HT-29 (cell line): Measurements from ENCODE around the gene ELOA. TPM values are rescaled to one million over a fixed set of nuclear protein-coding genes. Genes with fewer than 3 reads are reported as not detected.
A peak's percentile ranks its signal among the peaks of the same experiment; 100 is the strongest.
"Not testable (repeated sequence)": the region's sequence is repeated elsewhere in the genome, so short reads cannot be mapped to it uniquely, and the experiment has no call there.

Experiments used
- DNase-seq: peaks from one replicate; pipeline ENCODE4 v3.0.0-alpha.2; 2015; ENCODE audit warnings: low spot score
- total RNA-seq: library from RNA; depleted of rRNA; stranded (reverse); fragments of >200 nt; shearing (Covaris generic); gene quantifications from 2 replicates; pipeline ENCODE4 v1.2.3, GENCODE V29; 2014

ELOA gene
- total RNA-seq, 1 experiment from 2014 or later, result 32.9 TPM

DNA sequence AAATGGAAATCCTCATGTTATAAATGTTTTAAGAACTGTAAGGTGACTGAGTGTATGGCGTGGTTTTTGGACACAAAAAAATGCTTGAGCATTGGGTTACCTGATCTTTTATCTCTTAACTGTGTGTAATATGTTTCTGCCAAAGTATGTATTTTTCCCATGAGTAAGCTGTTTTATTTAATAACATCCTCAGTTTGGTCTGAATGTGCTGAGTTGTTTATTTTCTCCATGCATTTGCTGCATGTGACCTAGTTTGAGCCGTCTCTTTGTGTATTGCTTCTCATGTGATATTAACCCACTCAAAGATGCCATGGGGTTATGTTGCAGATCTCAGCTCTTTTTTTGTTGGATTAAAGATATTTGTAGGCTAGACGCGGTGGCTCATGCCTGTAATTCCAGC, 41.6 kb downstream of the ELOA start:
- no peak for DNase-seq

GRCh38 chr1:23787701-23788100, 44.4 kb downstream of the ELOA start:
- no peak for DNase-seq

DNA sequence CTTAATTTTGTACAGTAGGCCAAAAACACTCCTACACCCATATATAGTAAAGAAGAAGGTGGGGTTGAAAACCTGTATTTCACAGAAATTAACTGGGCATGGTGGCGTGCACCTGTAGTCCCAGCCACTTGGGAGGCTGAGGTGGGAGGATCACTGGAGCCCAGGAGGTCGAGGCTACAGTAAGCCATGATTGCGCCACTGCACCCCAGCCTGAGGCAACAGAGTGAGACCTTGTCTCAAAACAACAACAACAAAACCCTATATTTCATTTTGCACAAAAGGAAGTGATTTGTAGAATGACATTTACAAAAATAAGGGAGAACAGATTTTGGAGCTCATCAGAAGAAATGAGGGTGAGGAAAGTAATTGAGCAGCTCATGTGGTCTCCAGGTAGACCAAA, 45.4 kb downstream of the ELOA start:
- DNase-seq, result no peak

DNA sequence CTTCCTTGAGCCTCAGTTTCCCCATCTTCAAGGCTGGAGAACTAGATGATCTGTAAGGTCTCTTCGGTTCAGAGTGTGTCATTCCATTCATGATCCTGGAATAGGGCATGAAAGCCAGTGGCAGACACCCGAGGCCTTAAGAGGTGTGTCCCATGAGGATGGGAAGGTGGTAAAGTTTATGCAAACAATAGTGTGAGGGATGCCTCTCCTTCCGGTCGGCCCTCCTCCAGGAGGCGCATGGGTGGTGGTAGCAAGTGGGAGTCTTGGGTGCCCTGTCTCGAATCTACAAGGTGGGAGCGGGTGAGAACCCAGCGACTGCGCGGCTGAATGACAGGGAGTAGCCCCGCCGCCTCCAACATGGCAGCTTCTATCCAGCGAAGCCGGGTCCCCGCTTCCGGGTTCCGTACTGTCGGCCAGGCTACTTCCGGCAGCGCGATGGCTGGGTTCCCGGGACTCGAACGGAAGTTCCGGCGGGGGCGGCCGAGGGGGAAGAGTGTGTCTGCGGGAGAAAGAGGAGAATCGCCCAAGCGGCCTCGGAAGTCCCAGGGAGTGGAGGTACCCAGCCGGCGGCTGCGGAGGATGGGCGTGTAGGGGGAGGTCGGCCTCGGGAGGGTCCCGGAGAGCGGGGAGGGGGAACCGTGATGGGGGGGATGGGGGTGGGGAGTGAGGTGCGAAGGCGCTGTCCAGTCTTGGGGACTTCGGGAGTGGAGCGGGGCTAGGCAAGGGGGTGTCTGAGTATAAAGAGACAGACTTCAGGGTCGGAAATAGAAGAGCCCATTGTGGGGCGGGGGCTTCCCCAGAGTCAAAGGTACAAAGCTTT, 47.6 kb downstream of the ELOA start, which contains the start of gene LYPLA2:
TSS of gene LYPLA2 (plus strand) at position 450 of the 820 bp plus-strand sequence. CDS start 1,538 bp downstream, outside the sequence.
- DNase-seq, result peak; percentile 91

GRCh38 chr1:23791516-23792047, 48.3 kb downstream of the ELOA start:
- peak; percentile 71 for DNase-seq

DNA sequence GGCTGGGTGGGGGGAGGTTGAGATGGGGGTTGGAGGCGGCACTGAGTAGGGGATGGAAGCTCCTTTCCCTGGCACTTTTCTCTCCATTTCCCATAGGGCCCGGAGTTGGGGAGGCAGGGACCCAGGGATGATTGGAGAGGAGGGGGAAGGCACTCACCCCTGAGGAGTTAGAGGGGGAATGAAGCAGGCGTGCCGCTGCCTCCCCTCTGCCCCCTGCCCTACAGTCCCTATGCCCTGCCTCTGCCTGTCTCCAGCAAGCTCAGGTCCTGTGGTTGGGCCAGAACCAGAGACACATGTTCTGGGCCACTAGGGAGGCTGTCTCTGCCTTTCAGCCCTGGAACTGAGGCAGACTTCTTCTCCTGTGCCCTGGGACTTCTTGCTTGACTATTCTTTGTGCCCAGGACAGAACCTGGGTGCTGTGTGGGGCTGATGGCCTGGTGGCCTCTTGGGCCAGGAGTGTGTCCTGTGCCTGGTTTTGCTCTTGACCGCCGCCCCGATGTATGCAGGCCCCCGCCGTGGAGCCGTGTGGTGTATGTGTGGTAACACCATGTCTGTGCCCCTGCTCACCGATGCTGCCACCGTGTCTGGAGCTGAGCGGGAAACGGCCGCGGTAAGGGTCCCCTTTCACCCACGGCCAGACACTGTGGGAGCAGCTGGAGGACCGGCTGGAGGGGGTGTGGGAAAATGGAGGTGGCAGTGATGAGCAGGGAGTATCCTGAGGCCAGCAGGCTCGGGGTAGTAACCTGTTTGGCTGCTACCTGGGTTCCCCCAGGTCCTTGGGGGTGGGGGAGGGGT, 49.1 kb downstream of the ELOA start:
- peak; percentile 36 for DNase-seq

DNA sequence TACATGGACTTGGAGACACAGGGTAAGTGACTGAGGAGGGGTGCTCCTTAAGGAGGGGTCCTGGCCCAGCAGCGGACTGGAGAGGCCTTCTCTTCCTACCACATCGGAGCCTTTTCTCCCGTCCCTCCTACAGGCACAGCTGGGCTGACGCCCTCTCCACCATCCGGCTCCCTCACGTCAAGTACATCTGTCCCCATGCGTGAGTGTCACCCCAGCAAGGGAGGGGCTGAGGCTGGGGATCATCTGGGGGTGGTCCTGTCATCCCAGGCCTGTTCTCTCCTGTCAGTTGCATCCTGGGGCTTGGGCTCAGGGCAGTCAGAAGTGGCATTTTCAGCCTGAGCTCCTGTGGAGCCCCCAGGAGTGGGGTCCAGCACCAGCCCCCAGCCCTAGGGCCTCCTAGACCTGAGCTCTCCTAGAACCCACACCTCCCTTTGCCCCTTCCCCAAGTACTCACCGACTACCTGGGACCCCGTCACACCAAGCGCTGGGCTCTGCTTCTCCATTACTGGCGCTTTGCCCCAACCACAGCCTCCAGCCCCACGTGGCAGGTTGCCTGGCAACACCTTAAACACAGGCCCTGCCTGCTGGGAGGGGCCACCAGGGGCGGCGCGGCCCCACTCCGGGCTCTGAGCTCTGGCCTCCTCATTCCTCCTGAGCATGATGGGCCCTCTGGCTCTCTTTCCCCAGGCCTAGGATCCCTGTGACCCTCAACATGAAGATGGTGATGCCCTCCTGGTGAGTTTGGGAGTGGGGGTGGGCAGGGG, 49.9 kb downstream of the ELOA start:
- DNase-seq, result peak; percentile 97

- no peak for DNase-seq
Observed at GRCh38 chr1:23793861-23794731, 50.8 kb downstream of the ELOA start.

DNA sequence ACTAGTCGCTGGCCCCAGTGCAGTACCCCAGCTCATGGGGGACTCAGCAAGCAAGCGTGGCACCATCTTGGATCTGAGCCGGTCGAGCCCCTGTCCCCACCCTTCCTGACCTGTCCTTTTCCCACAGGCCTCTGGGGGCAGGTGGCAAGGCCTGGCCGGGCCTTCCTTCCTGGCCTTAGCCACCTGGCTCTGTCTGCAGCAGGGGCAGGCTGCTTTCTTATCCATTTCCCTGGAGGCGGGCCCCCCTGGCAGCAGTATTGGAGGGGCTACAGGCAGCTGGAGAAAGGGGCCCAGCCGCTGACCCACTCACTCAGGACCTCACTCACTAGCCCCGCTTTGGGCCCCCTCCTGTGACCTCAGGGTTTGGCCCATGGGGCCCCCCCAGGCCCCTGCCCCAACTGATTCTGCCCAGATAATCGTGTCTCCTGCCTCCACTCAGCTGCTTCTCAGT, 51.5 kb downstream of the ELOA start:
- not testable (repeated sequence) for DNase-seq

DNA sequence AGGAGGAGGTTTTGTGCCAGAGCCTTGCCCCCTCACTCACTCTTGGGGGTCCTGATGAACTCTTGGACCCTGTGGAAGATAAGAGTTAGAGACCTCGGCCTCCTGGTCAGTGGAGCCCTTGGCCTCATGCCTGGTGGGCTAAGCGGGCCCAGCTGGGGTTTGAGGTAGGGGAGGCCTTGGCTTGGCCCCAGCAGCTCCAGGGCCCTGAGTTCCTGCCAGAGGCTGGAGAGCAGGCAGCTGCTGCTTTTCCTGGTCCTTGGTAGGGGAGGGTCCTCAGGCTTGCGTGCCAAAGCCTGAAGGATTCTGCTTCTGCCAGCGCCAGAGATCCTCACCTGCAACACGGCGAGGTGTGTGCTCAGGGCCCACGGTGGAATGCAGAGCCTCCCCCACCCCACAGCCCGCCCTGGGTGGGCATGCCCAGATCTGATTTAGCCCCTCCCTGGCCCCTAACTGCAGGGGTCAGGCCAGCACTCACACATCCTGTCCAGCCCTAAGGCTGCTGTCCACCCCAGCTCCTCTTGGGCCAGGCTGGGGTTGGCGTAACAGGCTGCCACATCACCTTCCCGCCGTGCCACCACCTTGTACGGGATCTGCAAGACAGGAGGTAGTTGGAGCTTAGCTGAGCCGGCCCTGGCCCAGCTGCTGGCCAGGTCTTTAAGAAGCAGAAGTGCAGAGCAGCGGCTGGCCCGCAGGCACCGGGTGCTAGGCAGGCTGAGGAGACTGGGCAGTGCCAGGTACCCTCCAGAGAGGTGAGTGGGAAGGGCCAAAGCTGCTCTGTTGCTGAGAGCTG, 52.6 kb downstream of the ELOA start:
- DNase-seq, result peak; percentile 54

GRCh38 chr1:23796466-23797271, 53.4 kb downstream of the ELOA start:
- DNase-seq, result peak; percentile 86

GRCh38 chr1:23797478-23798448, 54.5 kb downstream of the ELOA start:
- no peak for DNase-seq

DNA sequence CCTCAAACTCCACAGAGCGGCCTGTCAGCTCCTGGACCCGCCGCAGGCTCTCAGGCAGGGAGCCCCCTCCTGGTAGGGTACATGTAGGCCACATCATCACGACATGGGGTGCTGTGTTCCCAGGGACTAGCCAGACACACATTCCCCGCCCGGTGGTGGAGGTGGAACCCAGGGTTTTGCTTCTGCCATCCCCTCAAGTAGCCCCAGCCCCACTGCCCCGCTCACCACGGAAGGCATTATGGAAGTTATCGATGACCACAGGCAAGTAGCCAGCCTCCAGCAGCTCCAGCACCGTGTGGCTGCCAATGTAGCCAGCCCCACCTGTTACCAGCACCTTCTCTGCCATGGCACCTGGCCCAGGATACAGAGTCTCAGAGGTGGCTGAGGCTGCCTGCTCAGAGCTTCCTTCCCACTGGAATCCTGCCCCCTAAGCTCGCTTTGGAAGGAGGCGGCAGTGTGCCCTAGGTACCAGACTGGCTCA, 55.4 kb downstream of the ELOA start:
- DNase-seq, result peak; percentile 44

GRCh38 chr1:23799255-23799569, 55.9 kb downstream of the ELOA start:
- no peak for DNase-seq

DNA sequence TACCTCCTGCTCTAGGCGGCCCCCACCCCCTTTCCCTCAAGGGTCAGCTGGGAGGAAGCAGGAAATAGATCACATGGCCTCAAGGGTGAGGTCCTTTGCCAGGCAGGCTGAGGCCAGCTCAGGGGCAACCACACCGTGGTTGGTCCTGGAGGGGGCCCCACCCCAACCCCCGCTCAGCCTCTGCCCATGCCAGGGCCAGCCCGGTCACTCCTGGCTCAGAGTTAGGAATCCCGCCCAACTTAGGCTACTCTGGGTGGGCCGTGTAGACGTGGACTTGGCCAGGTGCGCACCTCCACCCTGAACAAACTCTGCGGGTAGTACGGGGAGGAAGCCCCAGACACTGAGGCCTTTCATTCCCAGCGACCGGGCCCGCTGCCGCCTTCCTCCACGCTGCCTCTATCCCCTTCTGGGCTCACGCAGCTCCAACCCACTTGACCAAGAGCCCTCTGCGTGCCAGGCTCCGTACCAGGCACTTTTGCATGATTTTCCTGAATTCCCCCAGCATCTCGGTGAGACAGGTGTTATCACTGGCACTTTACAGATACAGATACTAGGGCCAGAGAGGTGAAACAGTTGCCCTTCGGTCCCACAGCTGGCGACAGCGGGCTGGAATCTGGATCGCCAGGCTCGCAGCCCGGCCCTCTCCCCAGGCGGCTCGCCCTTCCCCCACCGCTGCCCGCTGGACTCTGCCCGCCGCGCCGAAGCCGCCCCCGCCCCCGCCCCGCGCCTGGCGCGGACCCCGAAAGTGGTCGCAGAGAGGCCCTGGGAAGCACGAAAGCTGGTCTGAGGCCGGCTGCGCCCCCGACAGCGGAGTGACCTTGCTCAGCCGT, 56.5 kb downstream of the ELOA start:
- peak; percentile 96 for DNase-seq
